ENCODE data around the gene C11orf65.

DNA sequence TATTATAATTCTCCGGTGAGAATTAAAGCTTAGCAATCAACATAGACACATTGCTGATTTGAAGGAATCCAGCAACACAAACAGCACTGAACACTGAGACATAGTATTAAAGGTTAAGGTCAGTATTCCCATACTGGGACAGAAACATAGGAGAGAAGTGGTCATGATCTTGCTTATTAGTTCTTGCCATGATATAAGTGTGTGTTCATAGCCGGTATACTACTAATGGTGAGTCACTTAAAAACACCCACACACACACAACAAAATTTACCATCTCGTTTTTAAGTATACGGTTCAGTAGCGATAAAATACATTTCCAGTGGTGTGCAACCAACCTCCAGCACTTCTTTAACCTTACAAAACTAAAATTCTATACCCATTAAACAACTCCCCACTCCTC is 96.3 kb downstream of the C11orf65 start:
- TF ChIP-seq, protein P1, sequence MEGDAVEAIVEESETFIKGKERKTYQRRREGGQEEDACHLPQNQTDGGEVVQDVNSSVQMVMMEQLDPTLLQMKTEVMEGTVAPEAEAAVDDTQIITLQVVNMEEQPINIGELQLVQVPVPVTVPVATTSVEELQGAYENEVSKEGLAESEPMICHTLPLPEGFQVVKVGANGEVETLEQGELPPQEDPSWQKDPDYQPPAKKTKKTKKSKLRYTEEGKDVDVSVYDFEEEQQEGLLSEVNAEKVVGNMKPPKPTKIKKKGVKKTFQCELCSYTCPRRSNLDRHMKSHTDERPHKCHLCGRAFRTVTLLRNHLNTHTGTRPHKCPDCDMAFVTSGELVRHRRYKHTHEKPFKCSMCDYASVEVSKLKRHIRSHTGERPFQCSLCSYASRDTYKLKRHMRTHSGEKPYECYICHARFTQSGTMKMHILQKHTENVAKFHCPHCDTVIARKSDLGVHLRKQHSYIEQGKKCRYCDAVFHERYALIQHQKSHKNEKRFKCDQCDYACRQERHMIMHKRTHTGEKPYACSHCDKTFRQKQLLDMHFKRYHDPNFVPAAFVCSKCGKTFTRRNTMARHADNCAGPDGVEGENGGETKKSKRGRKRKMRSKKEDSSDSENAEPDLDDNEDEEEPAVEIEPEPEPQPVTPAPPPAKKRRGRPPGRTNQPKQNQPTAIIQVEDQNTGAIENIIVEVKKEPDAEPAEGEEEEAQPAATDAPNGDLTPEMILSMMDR (IDR thresholded peaks at IDR 0.05): no peak
- TF ChIP-seq EZH2 (IDR thresholded peaks at IDR 0.05; ENCODE audit: borderline replicate concordance, insufficient read depth, low read depth, low read length, poor library complexity, severe bottlenecking): no peak
